ENCODE measurements around the gene GSTM3. TPM values are rescaled to one million over a fixed set of nuclear protein-coding genes. Genes with fewer than 3 reads are reported as not detected.
"Not testable (repeated sequence)": the region's sequence is repeated elsewhere in the genome, so short reads cannot be mapped to it uniquely, and the experiment has no call there.

GSTM3 gene
- total RNA-seq, 1 experiment from 2014 or later, result 2.2 TPM

DNA sequence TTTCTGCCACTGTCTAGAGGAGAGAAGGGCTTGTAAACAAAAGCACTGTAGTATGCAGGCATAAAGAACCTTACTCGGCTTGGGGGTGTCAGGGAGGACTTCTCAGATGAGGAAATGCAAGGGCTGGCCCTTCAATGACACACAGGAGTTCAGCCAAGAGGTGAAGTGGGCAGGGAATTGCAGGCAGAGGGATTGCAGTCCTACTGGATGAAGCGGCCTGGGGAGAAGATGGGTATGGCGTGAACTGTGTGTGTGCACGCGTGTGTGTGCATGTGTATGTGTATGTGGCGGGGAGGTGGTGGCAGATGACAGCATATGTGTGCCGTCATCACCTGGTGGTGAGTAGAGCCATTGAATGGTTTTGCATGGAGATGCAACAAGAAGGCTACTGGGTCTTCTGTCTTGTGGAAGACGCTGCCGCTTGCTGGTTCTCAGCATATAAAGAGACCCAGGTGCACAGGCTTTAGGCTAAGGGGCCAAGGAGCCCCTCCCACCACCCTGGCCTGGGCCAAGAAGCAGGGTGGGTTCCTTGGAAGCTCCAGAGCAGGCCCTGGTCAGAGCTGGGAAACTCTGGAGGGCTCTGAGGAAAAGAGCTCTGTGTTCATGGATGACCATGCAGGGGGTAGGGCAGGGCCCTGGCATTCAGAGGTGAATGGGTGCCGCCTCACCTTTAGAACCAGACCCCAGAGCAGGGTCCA lies 26.9 kb upstream of the GSTM3 start:
- no peaks in the 10 kb centered on the region for H3K27me3 Mint-ChIP-seq (ENCODE audit: low read depth)
- H3K4me3 Mint-ChIP-seq, result no peak overlapping the region
- H3K36me3 Mint-ChIP-seq, result no peaks in the 10 kb centered on the region
- no peak overlapping the region for H3K27ac Mint-ChIP-seq
- H3K4me1 Mint-ChIP-seq, result peaks cover 2% of the 10 kb centered on the region; the same call in 1 of the 2 replicates
- no peaks in the 10 kb centered on the region for H3K9me3 Mint-ChIP-seq
- ATAC-seq (no peak), DNase-seq (ENCODE audit: low spot score) (peak; percentile 4)
- no peak for TF ChIP-seq IRF2 (CRISPR knock-in tag; IDR thresholded peaks at IDR 0.05; ENCODE audit: borderline replicate concordance, low read depth)
- no peak for TF ChIP-seq RORB (CRISPR knock-in tag; IDR thresholded peaks at IDR 0.05)
- ChIA-PET POLR2A (no interaction called here), CTCF (interaction anchor here (11.6 kb wide), 1 partner anchor 126 kb away, joined by 188 read pairs; no protein-coding TSS in a partner anchor)

DNA sequence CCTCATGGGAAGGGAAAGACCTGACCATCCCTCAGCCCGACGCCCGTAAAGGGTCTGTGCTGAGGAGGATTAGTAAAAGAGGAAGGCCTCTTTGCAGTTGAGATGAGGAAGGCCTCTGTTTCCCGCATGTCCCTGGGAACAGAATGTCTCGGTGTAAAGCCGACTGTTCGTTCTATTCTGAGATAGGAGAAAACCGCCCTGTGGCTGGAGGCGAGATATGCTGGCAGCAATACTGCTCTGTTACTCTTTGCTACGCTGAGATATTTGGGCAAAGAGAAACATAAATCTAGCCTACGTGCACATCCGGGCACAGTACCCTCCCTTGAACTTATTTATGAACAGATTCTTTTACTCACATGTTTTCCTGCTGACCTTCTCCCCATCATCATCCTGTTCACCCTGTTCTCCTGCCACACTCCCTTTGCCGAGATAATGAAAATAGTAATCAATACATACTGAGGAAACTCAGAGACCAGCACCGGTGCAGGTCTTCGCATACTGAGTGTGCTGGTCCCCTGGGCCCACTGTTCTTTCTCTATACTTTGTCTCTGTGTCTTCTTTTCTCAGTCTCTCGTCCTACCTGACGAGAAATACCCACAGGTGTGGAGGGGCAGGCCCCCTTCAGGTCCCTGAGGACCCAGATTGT lies 26.3 kb upstream of the GSTM3 start:
- ATAC-seq; H3K36me3 Mint-ChIP-seq; H3K4me1 Mint-ChIP-seq; H3K27ac Mint-ChIP-seq; H3K4me3 Mint-ChIP-seq; CTCF ChIA-PET; H3K27me3 Mint-ChIP-seq (ENCODE audit: low read depth); H3K9me3 Mint-ChIP-seq; POLR2A ChIA-PET: not testable (repeated sequence)
- DNase-seq (ENCODE audit: low spot score), result peak; percentile 2

DNA sequence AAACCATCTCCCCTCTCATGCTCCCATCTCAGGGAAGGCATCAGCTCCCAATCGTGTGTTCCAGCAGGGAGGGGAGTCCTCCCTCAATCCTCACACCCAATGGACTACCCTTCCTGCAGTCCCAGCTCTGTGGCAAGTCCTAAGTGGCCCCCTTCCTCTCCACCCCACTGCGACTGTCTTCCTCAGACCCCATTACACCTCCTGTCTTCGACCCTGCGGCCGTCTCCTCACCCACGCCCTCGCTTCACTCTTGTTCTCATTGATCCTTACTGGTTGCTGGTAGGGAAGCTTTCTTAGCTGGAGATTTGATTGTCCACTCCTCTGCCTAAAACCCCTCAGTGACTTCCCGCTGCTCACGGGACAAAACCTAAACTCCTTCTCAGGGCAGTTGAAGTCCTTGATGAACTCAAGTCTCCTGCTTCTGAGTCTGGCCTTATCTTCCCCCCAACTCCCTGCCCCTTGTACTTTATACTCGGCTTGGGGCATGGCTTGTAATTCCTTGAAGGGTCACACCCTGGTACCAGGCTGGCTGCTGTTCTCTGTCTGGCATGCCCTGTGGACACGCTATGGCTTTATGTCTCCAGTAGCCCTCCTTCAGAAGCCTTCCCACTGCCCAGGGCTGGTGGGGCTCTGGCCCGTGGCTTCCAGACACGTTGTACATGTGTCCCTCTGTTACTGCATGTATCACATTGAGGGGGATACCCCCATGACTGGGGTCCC lies 25.2 kb upstream of the GSTM3 start:
- CTCF ChIA-PET, result interaction anchor here (0.8 to 3.7 kb wide), 4 partner anchors 11 to 136 kb away, joined by 3 to 21 read pairs (median 4); no protein-coding TSS in a partner anchor
- no peaks in the 10 kb centered on the region; the same call in 1 of the 2 replicates for H3K27me3 Mint-ChIP-seq (ENCODE audit: low read depth)
- no peak for ATAC-seq

More for the DNA sequence above, 25.2 kb upstream of the GSTM3 start:
- H3K4me1 Mint-ChIP-seq, result peaks cover 6% of the 10 kb centered on the region; the same call in 1 of the 2 replicates
- DNase-seq (ENCODE audit: low spot score), result no peak
- POLR2A ChIA-PET, result interaction anchor here (0.5 kb wide), 1 partner anchor 9 kb away, joined by 3 read pairs; no protein-coding TSS in a partner anchor
- H3K27ac Mint-ChIP-seq, result no peak overlapping the region
- TF ChIP-seq, protein P1, sequence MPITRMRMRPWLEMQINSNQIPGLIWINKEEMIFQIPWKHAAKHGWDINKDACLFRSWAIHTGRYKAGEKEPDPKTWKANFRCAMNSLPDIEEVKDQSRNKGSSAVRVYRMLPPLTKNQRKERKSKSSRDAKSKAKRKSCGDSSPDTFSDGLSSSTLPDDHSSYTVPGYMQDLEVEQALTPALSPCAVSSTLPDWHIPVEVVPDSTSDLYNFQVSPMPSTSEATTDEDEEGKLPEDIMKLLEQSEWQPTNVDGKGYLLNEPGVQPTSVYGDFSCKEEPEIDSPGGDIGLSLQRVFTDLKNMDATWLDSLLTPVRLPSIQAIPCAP (CRISPR knock-in tag; IDR thresholded peaks at IDR 0.05), result no peak
- TF ChIP-seq NR2C2 (CRISPR knock-in tag; IDR thresholded peaks at IDR 0.05), result no peak
- TF ChIP-seq ZNF416 (CRISPR knock-in tag; IDR thresholded peaks at IDR 0.05), result no peak
- TF ChIP-seq, protein P2, sequence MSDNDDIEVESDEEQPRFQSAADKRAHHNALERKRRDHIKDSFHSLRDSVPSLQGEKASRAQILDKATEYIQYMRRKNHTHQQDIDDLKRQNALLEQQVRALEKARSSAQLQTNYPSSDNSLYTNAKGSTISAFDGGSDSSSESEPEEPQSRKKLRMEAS (CRISPR knock-in tag; IDR thresholded peaks at IDR 0.05), result no peak
- TF ChIP-seq ZNF121 (CRISPR knock-in tag; IDR thresholded peaks at IDR 0.05), result no peak
- no peak for TF ChIP-seq JUN (CRISPR knock-in tag; IDR thresholded peaks at IDR 0.05)
- TF ChIP-seq, protein P3, sequence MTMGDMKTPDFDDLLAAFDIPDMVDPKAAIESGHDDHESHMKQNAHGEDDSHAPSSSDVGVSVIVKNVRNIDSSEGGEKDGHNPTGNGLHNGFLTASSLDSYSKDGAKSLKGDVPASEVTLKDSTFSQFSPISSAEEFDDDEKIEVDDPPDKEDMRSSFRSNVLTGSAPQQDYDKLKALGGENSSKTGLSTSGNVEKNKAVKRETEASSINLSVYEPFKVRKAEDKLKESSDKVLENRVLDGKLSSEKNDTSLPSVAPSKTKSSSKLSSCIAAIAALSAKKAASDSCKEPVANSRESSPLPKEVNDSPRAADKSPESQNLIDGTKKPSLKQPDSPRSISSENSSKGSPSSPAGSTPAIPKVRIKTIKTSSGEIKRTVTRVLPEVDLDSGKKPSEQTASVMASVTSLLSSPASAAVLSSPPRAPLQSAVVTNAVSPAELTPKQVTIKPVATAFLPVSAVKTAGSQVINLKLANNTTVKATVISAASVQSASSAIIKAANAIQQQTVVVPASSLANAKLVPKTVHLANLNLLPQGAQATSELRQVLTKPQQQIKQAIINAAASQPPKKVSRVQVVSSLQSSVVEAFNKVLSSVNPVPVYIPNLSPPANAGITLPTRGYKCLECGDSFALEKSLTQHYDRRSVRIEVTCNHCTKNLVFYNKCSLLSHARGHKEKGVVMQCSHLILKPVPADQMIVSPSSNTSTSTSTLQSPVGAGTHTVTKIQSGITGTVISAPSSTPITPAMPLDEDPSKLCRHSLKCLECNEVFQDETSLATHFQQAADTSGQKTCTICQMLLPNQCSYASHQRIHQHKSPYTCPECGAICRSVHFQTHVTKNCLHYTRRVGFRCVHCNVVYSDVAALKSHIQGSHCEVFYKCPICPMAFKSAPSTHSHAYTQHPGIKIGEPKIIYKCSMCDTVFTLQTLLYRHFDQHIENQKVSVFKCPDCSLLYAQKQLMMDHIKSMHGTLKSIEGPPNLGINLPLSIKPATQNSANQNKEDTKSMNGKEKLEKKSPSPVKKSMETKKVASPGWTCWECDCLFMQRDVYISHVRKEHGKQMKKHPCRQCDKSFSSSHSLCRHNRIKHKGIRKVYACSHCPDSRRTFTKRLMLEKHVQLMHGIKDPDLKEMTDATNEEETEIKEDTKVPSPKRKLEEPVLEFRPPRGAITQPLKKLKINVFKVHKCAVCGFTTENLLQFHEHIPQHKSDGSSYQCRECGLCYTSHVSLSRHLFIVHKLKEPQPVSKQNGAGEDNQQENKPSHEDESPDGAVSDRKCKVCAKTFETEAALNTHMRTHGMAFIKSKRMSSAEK (CRISPR knock-in tag; IDR thresholded peaks at IDR 0.05; ENCODE audit: borderline replicate concordance), result no peak
- no peak for TF ChIP-seq ZNF671 (CRISPR knock-in tag; IDR thresholded peaks at IDR 0.05)
- TF ChIP-seq CBFB (CRISPR knock-in tag; IDR thresholded peaks at IDR 0.05; ENCODE audit: low read depth), result no peak
- TF ChIP-seq, protein P4, sequence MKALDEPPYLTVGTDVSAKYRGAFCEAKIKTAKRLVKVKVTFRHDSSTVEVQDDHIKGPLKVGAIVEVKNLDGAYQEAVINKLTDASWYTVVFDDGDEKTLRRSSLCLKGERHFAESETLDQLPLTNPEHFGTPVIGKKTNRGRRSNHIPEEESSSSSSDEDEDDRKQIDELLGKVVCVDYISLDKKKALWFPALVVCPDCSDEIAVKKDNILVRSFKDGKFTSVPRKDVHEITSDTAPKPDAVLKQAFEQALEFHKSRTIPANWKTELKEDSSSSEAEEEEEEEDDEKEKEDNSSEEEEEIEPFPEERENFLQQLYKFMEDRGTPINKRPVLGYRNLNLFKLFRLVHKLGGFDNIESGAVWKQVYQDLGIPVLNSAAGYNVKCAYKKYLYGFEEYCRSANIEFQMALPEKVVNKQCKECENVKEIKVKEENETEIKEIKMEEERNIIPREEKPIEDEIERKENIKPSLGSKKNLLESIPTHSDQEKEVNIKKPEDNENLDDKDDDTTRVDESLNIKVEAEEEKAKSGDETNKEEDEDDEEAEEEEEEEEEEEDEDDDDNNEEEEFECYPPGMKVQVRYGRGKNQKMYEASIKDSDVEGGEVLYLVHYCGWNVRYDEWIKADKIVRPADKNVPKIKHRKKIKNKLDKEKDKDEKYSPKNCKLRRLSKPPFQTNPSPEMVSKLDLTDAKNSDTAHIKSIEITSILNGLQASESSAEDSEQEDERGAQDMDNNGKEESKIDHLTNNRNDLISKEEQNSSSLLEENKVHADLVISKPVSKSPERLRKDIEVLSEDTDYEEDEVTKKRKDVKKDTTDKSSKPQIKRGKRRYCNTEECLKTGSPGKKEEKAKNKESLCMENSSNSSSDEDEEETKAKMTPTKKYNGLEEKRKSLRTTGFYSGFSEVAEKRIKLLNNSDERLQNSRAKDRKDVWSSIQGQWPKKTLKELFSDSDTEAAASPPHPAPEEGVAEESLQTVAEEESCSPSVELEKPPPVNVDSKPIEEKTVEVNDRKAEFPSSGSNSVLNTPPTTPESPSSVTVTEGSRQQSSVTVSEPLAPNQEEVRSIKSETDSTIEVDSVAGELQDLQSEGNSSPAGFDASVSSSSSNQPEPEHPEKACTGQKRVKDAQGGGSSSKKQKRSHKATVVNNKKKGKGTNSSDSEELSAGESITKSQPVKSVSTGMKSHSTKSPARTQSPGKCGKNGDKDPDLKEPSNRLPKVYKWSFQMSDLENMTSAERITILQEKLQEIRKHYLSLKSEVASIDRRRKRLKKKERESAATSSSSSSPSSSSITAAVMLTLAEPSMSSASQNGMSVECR (CRISPR knock-in tag; IDR thresholded peaks at IDR 0.05; ENCODE audit: borderline replicate concordance), result no peak
- TF ChIP-seq NFYB (CRISPR knock-in tag; conservative IDR thresholded peaks at IDR 0.05; ENCODE audit: low read depth), result no peak
- TF ChIP-seq ZNF423 (CRISPR knock-in tag; IDR thresholded peaks at IDR 0.05), result no peak
- TF ChIP-seq ELF4 (CRISPR knock-in tag; IDR thresholded peaks at IDR 0.05; ENCODE audit: low read depth), result no peak
- TF ChIP-seq ZNF219 (CRISPR knock-in tag; IDR thresholded peaks at IDR 0.05; ENCODE audit: borderline replicate concordance), result no peak
- no peak overlapping the region for H3K4me3 Mint-ChIP-seq
- H3K9me3 Mint-ChIP-seq, result no peaks in the 10 kb centered on the region
- no peaks in the 10 kb centered on the region for H3K36me3 Mint-ChIP-seq
